AG09319 (cell line): ENCODE results near the gene ARHGAP23.

Experiments used
- DNase-seq: peaks from one replicate; pipeline ENCODE4 v3.0.0-alpha.2; 2010; ENCODE audit warnings: low read depth; ENCODE audit errors: extremely low read depth
- TF ChIP-seq, protein P1 (sequence below): IDR thresholded peaks from 2 replicates; pipeline ENCODE4 v1.5.1; 2011; ENCODE audit warnings: low read depth, mild to moderate bottlenecking, inconsistent platforms, low read length, moderate library complexity

ARHGAP23 gene

DNA sequence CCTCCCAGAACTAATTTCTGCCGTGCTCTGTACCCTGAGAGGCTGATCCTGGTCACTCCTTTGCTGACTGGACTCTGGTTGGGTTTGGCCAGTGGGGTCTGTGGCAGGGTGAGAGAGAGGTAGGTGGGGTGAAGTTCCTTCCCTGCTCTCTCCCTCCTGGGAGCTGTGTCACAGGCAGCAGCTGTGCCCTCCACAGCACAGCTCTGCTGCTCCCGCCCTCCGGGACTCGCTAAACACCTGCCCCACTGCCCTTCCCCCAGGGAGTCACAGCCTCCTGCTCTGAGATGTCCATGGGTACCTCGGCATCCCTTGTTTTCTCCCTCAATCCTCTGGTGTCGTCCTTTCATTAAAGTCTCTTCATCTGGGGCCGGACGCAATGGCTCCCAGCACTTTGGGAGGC lies 111.1 kb downstream of the ARHGAP23 start:
- TF ChIP-seq, protein P1, sequence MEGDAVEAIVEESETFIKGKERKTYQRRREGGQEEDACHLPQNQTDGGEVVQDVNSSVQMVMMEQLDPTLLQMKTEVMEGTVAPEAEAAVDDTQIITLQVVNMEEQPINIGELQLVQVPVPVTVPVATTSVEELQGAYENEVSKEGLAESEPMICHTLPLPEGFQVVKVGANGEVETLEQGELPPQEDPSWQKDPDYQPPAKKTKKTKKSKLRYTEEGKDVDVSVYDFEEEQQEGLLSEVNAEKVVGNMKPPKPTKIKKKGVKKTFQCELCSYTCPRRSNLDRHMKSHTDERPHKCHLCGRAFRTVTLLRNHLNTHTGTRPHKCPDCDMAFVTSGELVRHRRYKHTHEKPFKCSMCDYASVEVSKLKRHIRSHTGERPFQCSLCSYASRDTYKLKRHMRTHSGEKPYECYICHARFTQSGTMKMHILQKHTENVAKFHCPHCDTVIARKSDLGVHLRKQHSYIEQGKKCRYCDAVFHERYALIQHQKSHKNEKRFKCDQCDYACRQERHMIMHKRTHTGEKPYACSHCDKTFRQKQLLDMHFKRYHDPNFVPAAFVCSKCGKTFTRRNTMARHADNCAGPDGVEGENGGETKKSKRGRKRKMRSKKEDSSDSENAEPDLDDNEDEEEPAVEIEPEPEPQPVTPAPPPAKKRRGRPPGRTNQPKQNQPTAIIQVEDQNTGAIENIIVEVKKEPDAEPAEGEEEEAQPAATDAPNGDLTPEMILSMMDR = no peak
- no peak for DNase-seq

DNA sequence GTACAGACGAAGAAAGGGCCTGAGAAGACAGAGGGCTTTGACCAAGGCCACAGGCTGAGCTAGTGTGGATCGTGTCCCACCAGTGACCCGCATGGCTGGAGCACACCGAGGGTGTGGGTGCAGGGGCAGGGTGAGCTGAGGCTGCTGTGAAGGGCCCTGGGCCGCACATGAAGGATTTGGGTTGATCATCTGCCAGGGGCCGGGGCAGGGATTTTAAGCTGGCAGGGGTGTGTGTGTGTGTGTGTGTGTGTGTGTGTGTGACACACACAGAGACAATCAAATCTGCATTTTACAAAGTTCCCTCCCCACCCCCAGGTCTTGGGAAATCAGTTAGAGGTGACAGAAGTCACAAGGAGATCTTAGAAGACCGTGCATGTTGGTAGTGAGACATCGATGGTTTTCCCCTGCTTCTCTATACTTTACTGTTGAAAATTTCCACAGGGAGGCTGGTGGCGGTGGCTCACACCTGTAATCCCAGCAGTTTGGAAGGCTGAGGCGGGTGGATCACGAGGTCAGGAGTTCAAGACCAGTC lies 112.3 kb downstream of the ARHGAP23 start:
- TF ChIP-seq, protein P1 = no peak
- DNase-seq = no peak

DNA sequence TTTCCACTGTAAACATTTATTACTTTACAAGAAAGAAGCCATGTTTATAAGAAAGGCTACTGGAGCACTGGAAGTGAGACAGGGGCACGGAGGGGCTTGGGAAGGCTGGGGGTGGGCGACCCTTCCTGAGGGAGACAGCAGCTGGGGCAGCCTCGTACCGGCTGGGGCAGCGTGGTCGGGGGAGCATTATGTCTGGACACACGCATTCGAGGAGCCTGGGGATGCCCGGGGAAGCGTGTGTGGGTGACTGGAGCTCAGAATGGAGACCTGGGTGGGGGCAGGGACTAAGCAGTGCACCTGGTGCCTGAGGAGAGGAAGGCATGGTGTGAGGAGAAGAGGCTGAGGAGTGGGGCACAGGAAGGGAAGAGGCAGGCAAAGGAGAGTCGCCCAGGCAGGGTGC lies 113.0 kb downstream of the ARHGAP23 start:
- DNase-seq = no peak
- TF ChIP-seq, protein P1 = no peak

DNA sequence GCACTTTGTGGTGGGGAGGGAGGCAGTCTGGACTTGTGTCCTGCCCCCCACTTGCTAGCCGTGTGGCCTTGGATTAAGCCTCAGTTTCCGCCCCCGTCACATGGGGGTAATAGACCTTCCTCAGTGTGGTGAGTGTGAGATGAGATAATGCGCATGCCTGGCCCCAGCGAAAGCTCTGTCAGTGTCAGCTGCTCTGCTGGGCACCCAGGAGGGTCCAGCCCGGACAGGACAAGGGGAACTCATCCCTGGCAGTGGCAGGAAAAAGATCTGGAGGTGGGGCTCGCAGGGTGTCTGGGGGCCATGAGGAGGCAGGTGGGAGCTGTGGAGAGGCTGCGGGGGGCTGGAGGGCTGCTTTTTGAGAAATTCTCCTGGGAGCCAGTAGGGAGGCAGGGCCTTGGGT lies 114.0 kb downstream of the ARHGAP23 start:
- TF ChIP-seq, protein P1 = no peak

DNA sequence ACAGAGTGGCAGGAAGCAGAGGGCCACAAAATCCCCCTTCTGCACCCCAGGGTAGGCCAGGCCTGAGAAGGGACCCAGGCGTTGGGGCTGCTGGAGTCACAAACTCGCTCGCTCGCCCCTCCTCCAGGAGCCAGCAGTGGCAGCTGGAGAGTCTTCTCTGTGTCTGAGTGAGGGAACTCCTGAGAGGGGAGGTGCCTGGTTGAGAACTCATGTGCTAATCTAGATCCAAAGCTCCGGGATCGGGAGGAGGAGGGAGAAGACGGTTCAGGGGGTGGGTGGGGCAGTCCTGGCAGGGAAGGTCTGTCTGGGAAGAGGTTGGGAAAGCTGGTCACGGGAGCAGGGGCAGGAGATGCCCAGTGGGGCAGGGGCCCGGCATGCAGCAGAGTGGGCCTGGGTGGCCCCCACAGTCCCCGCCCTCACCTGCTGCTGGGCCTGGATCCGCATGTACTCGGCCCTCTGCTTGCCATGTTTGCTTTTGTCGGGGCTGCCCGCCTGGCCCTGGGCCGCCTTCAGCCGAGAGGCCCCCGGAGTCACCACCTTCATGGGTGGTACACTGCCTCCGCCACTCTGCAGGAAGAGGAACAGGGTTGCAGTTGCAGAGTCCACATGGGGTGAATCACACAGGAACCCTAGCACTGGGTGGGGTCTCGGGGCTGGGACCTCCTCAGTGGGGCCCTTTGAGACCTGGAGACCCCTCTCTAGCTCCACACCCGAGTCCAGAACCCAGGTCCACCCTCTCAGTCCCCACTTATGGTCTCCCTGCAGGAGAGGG lies 115.3 kb downstream of the ARHGAP23 start:
- TF ChIP-seq, protein P1 = no peak
- DNase-seq = no peak

More for the DNA sequence above, 114.0 kb downstream of the ARHGAP23 start:
- DNase-seq = no peak

DNA sequence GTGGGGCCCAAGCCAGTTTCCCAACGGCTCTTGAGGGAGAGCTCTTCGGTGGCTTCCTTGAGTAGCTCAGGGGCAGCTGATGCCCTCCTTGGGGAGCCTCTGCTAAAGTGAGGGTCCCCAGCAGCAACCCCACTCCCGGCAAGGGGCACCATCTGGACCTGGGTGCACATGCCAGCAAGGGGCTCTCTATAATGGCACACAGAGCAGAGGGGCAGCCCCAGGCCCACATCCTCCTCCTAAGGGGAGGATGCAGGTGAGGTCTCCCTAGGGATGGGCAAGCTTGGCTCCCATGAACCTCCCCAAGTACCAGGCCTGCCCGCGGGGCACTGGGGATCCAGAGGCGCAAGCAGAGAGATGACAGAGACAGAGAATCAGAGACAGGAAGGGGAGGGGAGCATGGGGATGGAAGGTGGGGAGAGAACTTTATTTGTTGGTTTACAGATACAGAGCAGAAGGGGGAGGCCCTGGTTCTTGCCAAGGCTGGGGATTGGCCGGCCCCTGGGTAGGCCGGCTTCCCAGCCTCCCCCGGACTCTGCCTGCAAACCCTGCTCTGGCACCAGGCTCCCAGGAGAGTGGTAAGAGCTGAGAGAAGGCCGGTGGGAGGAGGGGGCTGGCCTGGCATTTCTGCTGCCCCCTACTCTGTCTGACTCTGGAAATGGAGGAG lies 116.0 kb downstream of the ARHGAP23 start:
- DNase-seq = no peak
- TF ChIP-seq, protein P1 = no peak

DNA sequence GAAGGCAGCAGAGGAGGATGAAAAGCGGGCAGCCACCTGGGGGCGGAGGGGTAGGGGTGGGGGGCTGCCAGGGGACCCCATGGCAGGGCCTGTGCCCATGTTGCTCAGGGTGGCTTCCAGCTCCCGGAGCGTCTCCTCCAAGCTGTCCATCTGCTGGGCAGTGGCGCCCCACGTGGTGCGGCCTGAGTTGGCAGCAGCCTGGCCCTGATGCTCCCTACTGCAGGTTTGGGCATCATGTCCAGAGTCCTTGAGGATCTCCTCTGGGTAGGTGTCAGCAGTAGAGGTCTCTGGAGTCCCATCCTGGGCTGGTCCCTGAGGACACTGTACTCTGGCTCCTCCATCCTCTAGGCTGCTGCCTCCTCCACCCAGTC lies 116.6 kb downstream of the ARHGAP23 start:
- no peak for DNase-seq
- TF ChIP-seq, protein P1 = no peak
